HEK293 (cell line): ENCODE measurements around the gene DGKH.

ENCODE experiments used
- CTCF ChIA-PET: fragments of 350-600 bp; formaldehyde crosslinking; extraction: SDS; loops from one replicate; lab custom pipeline; 2021; ENCODE audit warnings: antibody characterized with exemption; lab: Yijun Ruan, JAX
- POLR2A ChIA-PET: fragments of 300-600 bp; formaldehyde crosslinking; extraction: SDS; loops from one replicate; lab custom pipeline; 2020; ENCODE audit warnings: antibody characterized with exemption, inconsistent platforms; lab: Yijun Ruan, JAX
- H3K27ac ChIP-seq: fragments of 200-500 bp; sonication (Bioruptor generic); 2 replicates; pipeline ENCODE4 v1.5.1; 2014; ENCODE audit warnings: low read depth, low read length, control low read depth, inconsistent platforms; ENCODE audit errors: extremely low read depth
- H3K36me3 ChIP-seq, 2 experiments: fragments of 200-500 bp in 1 of 2; sonication (Bioruptor generic) in 1 of 2; 1 replicate in 1 of 2; 2 replicates in 1 of 2; pipeline ENCODE4 v1.5.1; 2014 to 2017; ENCODE audit warnings: inconsistent platforms in 2 of 2, low read length in 2 of 2; ENCODE audit not compliant: control insufficient read depth in 2 of 2, insufficient read depth in 1 of 2
- H3K4me1 ChIP-seq: fragments of 200-500 bp; sonication (Bioruptor generic); 2 replicates; pipeline ENCODE4 v1.5.1; 2014; ENCODE audit warnings: mild to moderate bottlenecking, low read length, inconsistent platforms; ENCODE audit not compliant: control insufficient read depth, insufficient read depth
- H3K4me3 ChIP-seq: 2 replicates; pipeline ENCODE4 v1.5.1; 2011; ENCODE audit warnings: low read depth, mild to moderate bottlenecking, control low read depth, low read length, moderate library complexity
- H3K9me3 ChIP-seq: fragments of 200-500 bp; sonication (Bioruptor generic); 2 replicates; pipeline ENCODE4 v1.5.1; 2014; ENCODE audit warnings: low read depth, low read length, inconsistent platforms; ENCODE audit not compliant: control insufficient read depth, insufficient read depth
- BCL11B ChIP-seq: fragments of 450-650 bp; formaldehyde crosslinking; IDR thresholded peaks from 2 replicates; pipeline ENCODE4 v1.5.1; 2016; ENCODE audit warnings: low read depth, missing biosample characterization, missing genetic modification characterization
- GLI4 ChIP-seq: fragments of 450-650 bp; formaldehyde crosslinking; IDR thresholded peaks from 2 replicates; pipeline ENCODE4 v1.5.1; 2016; ENCODE audit warnings: missing biosample characterization, missing genetic modification characterization
- GLIS2 ChIP-seq: fragments of 450-650 bp; formaldehyde crosslinking; IDR thresholded peaks from 2 replicates; pipeline ENCODE4 v1.5.1; 2016; ENCODE audit warnings: missing biosample characterization, missing genetic modification characterization
- PRDM1 ChIP-seq: fragments of 450-650 bp; formaldehyde crosslinking; IDR thresholded peaks from 2 replicates; pipeline ENCODE4; 2016; ENCODE audit warnings: missing biosample characterization, missing genetic modification characterization
- SETDB1 ChIP-seq: IDR thresholded peaks from one replicate; pipeline ENCODE4 v1.6.1; 2017; ENCODE audit warnings: mild to moderate bottlenecking, low read length, moderate library complexity, mixed read lengths; ENCODE audit not compliant: insufficient read length
- ZNF157 ChIP-seq: fragments of 450-650 bp; formaldehyde crosslinking; IDR thresholded peaks from 2 replicates; pipeline ENCODE4 v1.5.1; 2016; ENCODE audit warnings: missing biosample characterization, missing genetic modification characterization
- ZNF169 ChIP-seq: fragments of 450-650 bp; formaldehyde crosslinking; IDR thresholded peaks from 2 replicates; pipeline ENCODE4 v1.5.1; 2016; ENCODE audit warnings: missing biosample characterization, missing genetic modification characterization
- ZNF175 ChIP-seq: fragments of 450-650 bp; formaldehyde crosslinking; IDR thresholded peaks from 2 replicates; pipeline ENCODE4 v1.5.1; 2016; ENCODE audit warnings: missing biosample characterization, missing genetic modification characterization
- ZNF26 ChIP-seq: fragments of 450-650 bp; formaldehyde crosslinking; IDR thresholded peaks from 2 replicates; pipeline ENCODE4 v1.5.1; 2016; ENCODE audit warnings: missing biosample characterization, missing genetic modification characterization
- ZNF302 ChIP-seq: fragments of 450-650 bp; formaldehyde crosslinking; IDR thresholded peaks from 2 replicates; pipeline ENCODE4 v1.5.1; 2016; ENCODE audit warnings: missing biosample characterization, missing genetic modification characterization, low read depth
- ZNF341 ChIP-seq: fragments of 450-650 bp; formaldehyde crosslinking; IDR thresholded peaks from 2 replicates; pipeline ENCODE4; 2016; ENCODE audit warnings: low read depth, missing biosample characterization, missing genetic modification characterization
- ZNF416 ChIP-seq: fragments of 450-650 bp; formaldehyde crosslinking; IDR thresholded peaks from 2 replicates; pipeline ENCODE4 v1.5.1; 2016; ENCODE audit warnings: missing biosample characterization, missing genetic modification characterization
- ZNF473 ChIP-seq: fragments of 450-650 bp; formaldehyde crosslinking; IDR thresholded peaks from 2 replicates; pipeline ENCODE4 v1.5.1; 2017; ENCODE audit warnings: missing biosample characterization, missing genetic modification characterization
- ZNF510 ChIP-seq: fragments of 450-650 bp; formaldehyde crosslinking; IDR thresholded peaks from 2 replicates; pipeline ENCODE4 v1.5.1; 2018; ENCODE audit warnings: mild to moderate bottlenecking, missing genetic modification characterization, missing biosample characterization; ENCODE audit not compliant: insufficient replicate concordance
- ZNF514 ChIP-seq: fragments of 450-650 bp; formaldehyde crosslinking; IDR thresholded peaks from 2 replicates; pipeline ENCODE4 v1.5.1; 2016; ENCODE audit warnings: missing biosample characterization, missing genetic modification characterization
- ZNF561 ChIP-seq: fragments of 450-650 bp; IDR thresholded peaks from 2 replicates; pipeline ENCODE4 v1.5.1; 2018; ENCODE audit warnings: missing biosample characterization, missing genetic modification characterization, borderline replicate concordance
- ZNF610 ChIP-seq: fragments of 450-650 bp; formaldehyde crosslinking; IDR thresholded peaks from 2 replicates; pipeline ENCODE4 v1.5.1; 2016; ENCODE audit warnings: missing biosample characterization, missing genetic modification characterization, borderline replicate concordance
- ZNF707 ChIP-seq: fragments of 450-650 bp; formaldehyde crosslinking; IDR thresholded peaks from 2 replicates; pipeline ENCODE4 v1.5.1; 2016; ENCODE audit warnings: missing biosample characterization, missing genetic modification characterization
- ZNF785 ChIP-seq: fragments of 450-650 bp; formaldehyde crosslinking; IDR thresholded peaks from 2 replicates; pipeline ENCODE4 v1.5.1; 2016; ENCODE audit warnings: missing biosample characterization, missing genetic modification characterization
- ZNF830 ChIP-seq: fragments of 450-650 bp; IDR thresholded peaks from 2 replicates; pipeline ENCODE4 v1.5.0; 2018; ENCODE audit warnings: missing biosample characterization, missing genetic modification characterization, low read depth, mild to moderate bottlenecking, moderate library complexity
- TF ChIP-seq, protein P1 (sequence below): fragments of 450-650 bp; formaldehyde crosslinking; IDR thresholded peaks from 2 replicates; pipeline ENCODE4 v1.5.1; 2017; ENCODE audit warnings: missing biosample characterization, missing genetic modification characterization
- TF ChIP-seq, protein P2 (sequence below): fragments of 450-650 bp; formaldehyde crosslinking; IDR thresholded peaks from 2 replicates; pipeline ENCODE4 v1.5.1; 2016; ENCODE audit warnings: missing biosample characterization, missing genetic modification characterization

DGKH gene

DNA sequence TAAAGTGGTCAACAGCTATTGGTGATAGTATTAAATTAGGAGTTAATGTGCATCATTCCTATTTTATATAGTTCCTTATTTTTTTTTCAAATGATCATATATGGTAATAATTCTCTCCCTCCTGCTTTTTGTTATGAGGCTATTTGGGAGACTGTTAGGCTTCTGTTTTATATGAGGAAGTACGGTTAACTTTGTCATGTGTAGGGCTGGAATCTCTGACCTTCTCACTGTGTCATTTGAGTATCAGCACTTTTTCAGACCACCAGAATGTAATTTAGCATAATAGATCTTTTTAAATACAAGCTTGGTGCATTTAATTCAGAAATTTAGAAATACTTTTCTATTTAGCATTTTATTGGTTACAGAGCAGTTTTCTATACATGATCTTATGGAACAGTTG is 7.7 kb downstream of the DGKH start (continued):
- TF ChIP-seq, protein P1, sequence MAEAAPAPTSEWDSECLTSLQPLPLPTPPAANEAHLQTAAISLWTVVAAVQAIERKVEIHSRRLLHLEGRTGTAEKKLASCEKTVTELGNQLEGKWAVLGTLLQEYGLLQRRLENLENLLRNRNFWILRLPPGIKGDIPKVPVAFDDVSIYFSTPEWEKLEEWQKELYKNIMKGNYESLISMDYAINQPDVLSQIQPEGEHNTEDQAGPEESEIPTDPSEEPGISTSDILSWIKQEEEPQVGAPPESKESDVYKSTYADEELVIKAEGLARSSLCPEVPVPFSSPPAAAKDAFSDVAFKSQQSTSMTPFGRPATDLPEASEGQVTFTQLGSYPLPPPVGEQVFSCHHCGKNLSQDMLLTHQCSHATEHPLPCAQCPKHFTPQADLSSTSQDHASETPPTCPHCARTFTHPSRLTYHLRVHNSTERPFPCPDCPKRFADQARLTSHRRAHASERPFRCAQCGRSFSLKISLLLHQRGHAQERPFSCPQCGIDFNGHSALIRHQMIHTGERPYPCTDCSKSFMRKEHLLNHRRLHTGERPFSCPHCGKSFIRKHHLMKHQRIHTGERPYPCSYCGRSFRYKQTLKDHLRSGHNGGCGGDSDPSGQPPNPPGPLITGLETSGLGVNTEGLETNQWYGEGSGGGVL (tag by site-specific recombination) = no peak

- POLR2A ChIA-PET = no interaction called here
- H3K27ac ChIP-seq = no peak overlapping the region
- H3K4me1 ChIP-seq = no peaks in the 10 kb centered on the region
- peak; percentile 43; the same call in 1 of the 2 replicates for TF ChIP-seq PRDM1
- TF ChIP-seq, protein P2, sequence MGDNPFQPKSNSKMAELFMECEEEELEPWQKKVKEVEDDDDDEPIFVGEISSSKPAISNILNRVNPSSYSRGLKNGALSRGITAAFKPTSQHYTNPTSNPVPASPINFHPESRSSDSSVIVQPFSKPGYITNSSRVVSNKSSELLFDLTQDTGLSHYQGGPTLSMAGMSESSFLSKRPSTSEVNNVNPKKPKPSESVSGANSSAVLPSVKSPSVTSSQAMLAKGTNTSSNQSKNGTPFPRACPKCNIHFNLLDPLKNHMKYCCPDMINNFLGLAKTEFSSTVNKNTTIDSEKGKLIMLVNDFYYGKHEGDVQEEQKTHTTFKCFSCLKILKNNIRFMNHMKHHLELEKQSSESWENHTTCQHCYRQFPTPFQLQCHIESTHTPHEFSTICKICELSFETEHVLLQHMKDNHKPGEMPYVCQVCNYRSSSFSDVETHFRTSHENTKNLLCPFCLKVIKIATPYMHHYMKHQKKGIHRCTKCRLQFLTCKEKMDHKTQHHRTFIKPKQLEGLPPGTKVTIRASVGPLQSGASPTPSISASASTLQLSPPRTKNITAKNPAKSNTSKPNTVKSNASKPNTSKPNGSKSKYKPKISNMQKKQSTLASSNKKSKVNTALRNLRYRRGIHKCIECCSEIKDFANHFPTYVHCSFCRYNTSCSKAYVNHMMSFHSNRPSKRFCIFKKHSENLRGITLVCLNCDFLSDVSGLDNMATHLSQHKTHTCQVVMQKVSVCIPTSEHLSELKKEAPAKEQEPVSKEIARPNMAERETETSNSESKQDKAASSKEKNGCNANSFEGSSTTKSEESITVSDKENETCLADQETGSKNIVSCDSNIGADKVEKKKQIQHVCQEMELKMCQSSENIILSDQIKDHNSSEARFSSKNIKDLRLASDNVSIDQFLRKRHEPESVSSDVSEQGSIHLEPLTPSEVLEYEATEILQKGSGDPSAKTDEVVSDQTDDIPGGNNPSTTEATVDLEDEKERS = no peak
- TF ChIP-seq, all 188 proteins: peak for 1
- Histone ChIP-seq H3K36me3 (no peaks in the 10 kb centered on the region; a peak in 1 of 3 replicates), H3K9me3 (no peaks in the 10 kb centered on the region), H3K4me3 (no peak overlapping the region)
- CTCF ChIA-PET = interaction anchor here (0.7 kb wide), 1 partner anchor 343 kb away, joined by 3 read pairs; no protein-coding TSS in a partner anchor
Observed at GRCh38 chr13:42056583-42056982, 8.1 kb downstream of the DGKH start.

DNA sequence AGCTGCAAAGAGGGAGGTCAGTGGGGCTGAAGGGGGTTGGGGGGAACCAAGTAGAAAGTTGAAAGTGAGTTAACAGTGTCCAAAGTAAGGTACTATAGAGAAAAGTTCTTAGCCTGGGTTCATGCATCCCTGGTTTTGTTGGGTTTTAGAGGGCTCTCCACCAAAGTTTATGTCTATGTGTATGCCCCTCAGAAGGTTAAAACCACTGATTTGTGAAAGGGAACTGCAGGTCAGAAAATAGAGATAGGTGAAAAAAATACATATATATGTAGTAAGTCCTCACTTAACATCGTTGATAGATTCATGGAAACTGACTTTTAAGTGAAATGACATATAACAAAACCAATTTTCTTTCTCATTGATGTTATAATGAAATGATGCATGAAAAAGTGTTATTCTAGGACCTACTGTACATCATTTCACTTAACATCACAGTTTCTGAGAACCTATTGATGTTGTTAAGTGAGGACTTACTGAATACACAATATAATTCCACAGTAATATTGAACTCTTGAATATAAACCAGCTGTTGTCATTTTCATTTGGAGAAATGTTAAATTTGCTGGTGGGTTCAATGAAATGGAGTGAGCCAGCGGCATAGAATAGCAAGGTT is 9.6 kb downstream of the DGKH start:
- ChIA-PET POLR2A (no interaction called here), CTCF (interaction anchor here (1.0 kb wide), 1 partner anchor 28 kb away, joined by 3 read pairs; no protein-coding TSS in a partner anchor)
- H3K9me3 ChIP-seq = no peaks in the 10 kb centered on the region
- H3K4me1 ChIP-seq = no peaks in the 10 kb centered on the region
- no peak overlapping the region for H3K4me3 ChIP-seq
- no peak overlapping the region for H3K27ac ChIP-seq
- TF ChIP-seq ZNF416 = no peak
- no peak for TF ChIP-seq ZNF561
- no peak for TF ChIP-seq ZNF473
- no peak for TF ChIP-seq ZNF169 (tag by site-specific recombination)
- no peak for TF ChIP-seq ZNF785 (tag by site-specific recombination)
- TF ChIP-seq ZNF157 (tag by site-specific recombination) = no peak
- TF ChIP-seq ZNF514 (tag by site-specific recombination) = no peak
- no peak for TF ChIP-seq GLIS2 (tag by site-specific recombination)
- TF ChIP-seq ZNF830 (tag by site-specific recombination) = no peak
- TF ChIP-seq SETDB1 = no peak
- no peak for TF ChIP-seq ZNF26
- TF ChIP-seq ZNF610 (tag by site-specific recombination) = no peak
- TF ChIP-seq ZNF510 = no peak
- TF ChIP-seq ZNF341 = no peak
- TF ChIP-seq ZNF175 = no peak
- TF ChIP-seq ZNF302 (tag by site-specific recombination) = no peak
- no peak for TF ChIP-seq GLI4 (tag by site-specific recombination)
- TF ChIP-seq ZNF707 (tag by site-specific recombination) = no peak
- no peak for TF ChIP-seq BCL11B (tag by site-specific recombination)
- no peaks in the 10 kb centered on the region; a peak in 1 of 3 replicates for H3K36me3 ChIP-seq
